ENCODE data around the gene TDP1. TPM values are rescaled to one million over a fixed set of nuclear protein-coding genes. Genes with fewer than 3 reads are reported as not detected.
A peak's percentile ranks its signal among the peaks of the same experiment; 100 is the strongest.

TDP1 gene
- total and polyA plus RNA-seq, 9 of the 15 experiments (the other 6 are each of a cell fraction or from before 2014, with no cell fraction given), result 21.4 to 41.6 (median 32.3) TPM

DNA sequence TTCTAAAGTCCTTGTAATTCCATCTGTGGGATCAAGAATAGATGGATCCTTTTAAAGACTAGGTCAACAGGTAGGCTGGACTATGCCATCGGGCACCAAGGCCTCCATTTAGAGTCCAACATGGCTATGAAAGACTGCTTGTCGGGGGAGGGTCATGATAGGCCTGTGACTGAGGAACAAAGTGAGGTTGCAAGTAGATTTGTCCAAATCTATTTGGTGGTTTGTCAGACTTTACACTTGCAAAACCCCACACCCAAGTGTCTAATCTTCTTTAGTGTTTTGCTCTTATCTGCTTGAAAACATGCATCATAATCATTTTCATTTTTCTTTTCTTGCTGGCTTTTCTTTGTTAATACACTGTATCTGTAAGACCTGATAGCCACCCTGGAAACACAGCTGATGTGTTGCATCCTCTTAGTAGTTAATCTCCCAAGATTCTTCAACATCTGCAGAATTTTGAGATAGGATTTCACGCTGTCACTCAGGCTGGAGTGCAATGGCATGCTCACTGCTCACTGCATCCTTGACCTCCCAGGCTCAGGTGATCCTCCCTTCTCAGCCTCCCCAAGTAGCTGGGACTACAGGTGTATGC is 50.3 kb downstream of the TDP1 start (continued):
- peak; percentile 45; the same call in 1 of the 2 replicates for TF ChIP-seq SMARCA4 (IDR thresholded peaks at IDR 0.05)
- TF ChIP-seq ZNF121 (CRISPR knock-in tag; conservative IDR thresholded peaks at IDR 0.05), result no peak
- peak; percentile 40 for TF ChIP-seq FOXM1 (IDR thresholded peaks at IDR 0.05; ENCODE audit: low read depth)
- TF ChIP-seq FOXM1 (CRISPR knock-in tag; IDR thresholded peaks at IDR 0.05; ENCODE audit: low read depth), result no peak
- peak; percentile 85 for TF ChIP-seq TCF3 (CRISPR knock-in tag; IDR thresholded peaks at IDR 0.05)
- peak; percentile 26; the same call in 1 of the 2 replicates for TF ChIP-seq CEBPB (tag; IDR thresholded peaks at IDR 0.05)
- TF ChIP-seq RFX7 (CRISPR knock-in tag; IDR thresholded peaks at IDR 0.05), result no peak
- TF ChIP-seq, protein P1, sequence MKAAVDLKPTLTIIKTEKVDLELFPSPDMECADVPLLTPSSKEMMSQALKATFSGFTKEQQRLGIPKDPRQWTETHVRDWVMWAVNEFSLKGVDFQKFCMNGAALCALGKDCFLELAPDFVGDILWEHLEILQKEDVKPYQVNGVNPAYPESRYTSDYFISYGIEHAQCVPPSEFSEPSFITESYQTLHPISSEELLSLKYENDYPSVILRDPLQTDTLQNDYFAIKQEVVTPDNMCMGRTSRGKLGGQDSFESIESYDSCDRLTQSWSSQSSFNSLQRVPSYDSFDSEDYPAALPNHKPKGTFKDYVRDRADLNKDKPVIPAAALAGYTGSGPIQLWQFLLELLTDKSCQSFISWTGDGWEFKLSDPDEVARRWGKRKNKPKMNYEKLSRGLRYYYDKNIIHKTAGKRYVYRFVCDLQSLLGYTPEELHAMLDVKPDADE (conservative IDR thresholded peaks at IDR 0.05; ENCODE audit: control insufficient read depth, low read depth, low read length), result no peak
- no peak for TF ChIP-seq ARNT (IDR thresholded peaks at IDR 0.05)

DNA sequence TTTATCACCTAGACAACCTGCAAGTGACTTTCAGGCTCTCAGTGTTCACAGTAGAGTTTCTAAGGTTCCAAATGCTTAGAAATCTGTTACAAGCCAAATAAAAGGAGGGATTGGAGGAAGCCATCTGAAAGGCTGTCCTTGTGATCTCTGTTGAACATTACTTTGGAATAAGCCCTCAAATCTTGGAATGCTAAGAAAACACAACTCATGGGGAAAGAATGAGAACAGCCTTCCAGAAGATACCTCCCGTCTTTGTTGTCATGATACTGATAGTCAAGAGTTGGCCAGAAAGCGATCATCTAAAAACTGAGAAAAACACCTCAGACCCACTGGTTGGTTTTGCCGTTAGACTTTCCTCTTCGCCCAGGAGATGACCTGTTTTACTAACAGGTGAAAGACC is 61.6 kb downstream of the TDP1 start:
- Histone ChIP-seq H3K79me2 (ENCODE audit: control insufficient read depth, insufficient read depth, low read length) (no peaks in the 10 kb centered on the region), H3K9me3 (replicated peaks; ENCODE audit: control insufficient read depth, insufficient read depth, low read depth, low read length) (no peaks in the 10 kb centered on the region), H2AFZ (ENCODE audit: low read depth, low read length) (no peak overlapping the region), H3K4me2 (ENCODE audit: insufficient read depth, low read length) (no peak overlapping the region), H3K27ac (ENCODE audit: extremely low read depth, low read depth, low read length) (no peak overlapping the region), H3K27me3 (ENCODE audit: control insufficient read depth in 2 of 2, insufficient read depth in 2 of 2, low read length in 2 of 2) (no peaks in the 10 kb centered on the region), H4K20me1 (replicated peaks; ENCODE audit: control insufficient read depth, insufficient read depth, low read length) (no peaks in the 10 kb centered on the region), H3K4me3 (no peak overlapping the region), H3K36me3 (ENCODE audit: control insufficient read depth, insufficient read depth, low read length) (peaks cover 44% of the 10 kb centered on the region), H3K4me1 (replicated peaks in 1 of 2; ENCODE audit: control insufficient read depth in 2 of 2, insufficient read depth in 2 of 2, low read length in 2 of 2) (no peaks in the 10 kb centered on the region; a peak in 1 of 5 replicates), H3K9ac (ENCODE audit: insufficient read depth in 1 of 2, low read depth in 2 of 2, low read length in 2 of 2) (no peak overlapping the region), H3K9me1 (ENCODE audit: control insufficient read depth, insufficient read depth, low read length) (no peaks in the 10 kb centered on the region)
- in situ Hi-C loops (cut with MboI) (no loop called here), intact Hi-C loops (cut with micrococcal nuclease) (no loop called here)
- ChIA-PET POLR2A (no interaction called here), CTCF (ENCODE audit: low intra/inter-chr PET ratio) (no interaction called here)
- DNase-seq (ENCODE audit: extremely low read depth in 1 of 4, low spot score in 3 of 4) (no peak), ATAC-seq (no peak), FAIRE-seq (no peak)
- 85% methylated on average over 4 of the region's 4 CpGs for WGBS (ENCODE audit: insufficient coverage, low coverage, missing lambda C conversion rate)
- no TSS peak for BruUV-seq (replicated peaks)
- TF ChIP-seq NCOA1 (IDR thresholded peaks at IDR 0.05; ENCODE audit: low read depth) (no peak), SMAD3 (CRISPR knock-in tag; conservative IDR thresholded peaks at IDR 0.05) (no peak), TAF1 (IDR thresholded peaks at IDR 0.05; ENCODE audit: control insufficient read depth, extremely low read depth, insufficient read depth, low read length, severe bottlenecking) (no peak), PTBP1 (IDR thresholded peaks at IDR 0.05; ENCODE audit: low read depth, low read length) (no peak), ZNF253 (CRISPR knock-in tag; conservative IDR thresholded peaks at IDR 0.05) (no peak), NR4A1 (CRISPR knock-in tag; IDR thresholded peaks at IDR 0.05) (no peak), NR4A1 (tag; IDR thresholded peaks at IDR 0.05) (no peak), BRF1 (IDR thresholded peaks at IDR 0.05; ENCODE audit: borderline replicate concordance, extremely low read depth, insufficient read length) (no peak), CHD4 (IDR thresholded peaks at IDR 0.05; ENCODE audit: insufficient read depth, insufficient replicate concordance, low read depth, low read length, poor library complexity, severe bottlenecking) (no peak), SETDB1 (IDR thresholded peaks at IDR 0.05; ENCODE audit: low read length) (no peak), WHSC1 (IDR thresholded peaks at IDR 0.05; ENCODE audit: low read length) (no peak)
- TF ChIP-seq, protein P2, sequence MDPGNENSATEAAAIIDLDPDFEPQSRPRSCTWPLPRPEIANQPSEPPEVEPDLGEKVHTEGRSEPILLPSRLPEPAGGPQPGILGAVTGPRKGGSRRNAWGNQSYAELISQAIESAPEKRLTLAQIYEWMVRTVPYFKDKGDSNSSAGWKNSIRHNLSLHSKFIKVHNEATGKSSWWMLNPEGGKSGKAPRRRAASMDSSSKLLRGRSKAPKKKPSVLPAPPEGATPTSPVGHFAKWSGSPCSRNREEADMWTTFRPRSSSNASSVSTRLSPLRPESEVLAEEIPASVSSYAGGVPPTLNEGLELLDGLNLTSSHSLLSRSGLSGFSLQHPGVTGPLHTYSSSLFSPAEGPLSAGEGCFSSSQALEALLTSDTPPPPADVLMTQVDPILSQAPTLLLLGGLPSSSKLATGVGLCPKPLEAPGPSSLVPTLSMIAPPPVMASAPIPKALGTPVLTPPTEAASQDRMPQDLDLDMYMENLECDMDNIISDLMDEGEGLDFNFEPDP (CRISPR knock-in tag; IDR thresholded peaks at IDR 0.05), result no peak
